ENCODE data around the gene MST1R.
A peak's percentile ranks its signal among the peaks of the same experiment; 100 is the strongest.
"Not testable (repeated sequence)": the region's sequence is repeated elsewhere in the genome, so short reads cannot be mapped to it uniquely, and the experiment has no call there.

The MST1R gene

GRCh38 chr3:49903451-49904424, at the start of gene MST1R:
Gene MST1R (minus strand): TSS chr3:49903873. CDS start chr3:49903609, 264 bp downstream.
- no peak within 1 kb of the TSS for H3K9ac ChIP-seq (ENCODE audit: low read depth, low read length)
- no peaks in the 10 kb centered on the region for H3K27me3 ChIP-seq (ENCODE audit: control insufficient read depth, insufficient read depth, low read length)

GRCh38 chr3:49952924-49953323, 49.3 kb upstream of the MST1R start:
- Histone ChIP-seq H3K27me3 (ENCODE audit: control insufficient read depth, insufficient read depth, low read length) (no peaks in the 10 kb centered on the region), H3K4me1 (ENCODE audit: control insufficient read depth, insufficient read depth, low read length) (no peaks in the 10 kb centered on the region), H3K9me3 (ENCODE audit: control insufficient read depth, insufficient read depth, low read length) (no peaks in the 10 kb centered on the region), H3K4me3 (ENCODE audit: low read depth, low read length) (no peak overlapping the region), H3K36me3 (ENCODE audit: control insufficient read depth, insufficient read depth, low read length) (no peaks in the 10 kb centered on the region), H3K9ac (ENCODE audit: low read depth, low read length) (no peak overlapping the region)

More at GRCh38 chr3:49903451-49904424, at the start of gene MST1R:
- Histone ChIP-seq H3K36me3 (ENCODE audit: control insufficient read depth, insufficient read depth, low read length) (no peaks in the 10 kb centered on the region), H3K4me3 (ENCODE audit: low read depth, low read length) (peak within 1 kb of the TSS; percentile 30), H3K9me3 (ENCODE audit: control insufficient read depth, insufficient read depth, low read length) (no peaks in the 10 kb centered on the region), H3K4me1 (ENCODE audit: control insufficient read depth, insufficient read depth, low read length) (peaks cover 11% of the 10 kb centered on the region)

- Histone ChIP-seq H3K27me3 (ENCODE audit: control insufficient read depth, insufficient read depth, low read length) (no peaks in the 10 kb centered on the region), H3K4me1 (ENCODE audit: control insufficient read depth, insufficient read depth, low read length) (no peaks in the 10 kb centered on the region), H3K36me3 (ENCODE audit: control insufficient read depth, insufficient read depth, low read length) (no peaks in the 10 kb centered on the region), H3K4me3 (ENCODE audit: low read depth, low read length) (no peak overlapping the region), H3K9ac (ENCODE audit: low read depth, low read length) (no peak overlapping the region), H3K9me3 (ENCODE audit: control insufficient read depth, insufficient read depth, low read length) (no peaks in the 10 kb centered on the region)
Observed at GRCh38 chr3:49942651-49943050, 39.0 kb upstream of the MST1R start.

GRCh38 chr3:49940667-49941249, 37.1 kb upstream of the MST1R start:
- no peaks in the 10 kb centered on the region for H3K4me1 ChIP-seq (ENCODE audit: control insufficient read depth, insufficient read depth, low read length)
- H3K4me3 ChIP-seq (ENCODE audit: low read depth, low read length): peak overlapping the region; percentile 91
- H3K9me3 ChIP-seq (ENCODE audit: control insufficient read depth, insufficient read depth, low read length): no peaks in the 10 kb centered on the region

GRCh38 chr3:49939858-49940666, 36.4 kb upstream of the MST1R start, which contains the start of gene RBM6:
Gene RBM6 (plus strand): TSS chr3:49940150. CDS start chr3:49962642, 22,492 bp downstream.
- Histone ChIP-seq H3K9me3 (ENCODE audit: control insufficient read depth, insufficient read depth, low read length) (no peaks in the 10 kb centered on the region), H3K4me3 (ENCODE audit: low read depth, low read length) (peak within 1 kb of the TSS; percentile 91), H3K27me3 (ENCODE audit: control insufficient read depth, insufficient read depth, low read length) (no peaks in the 10 kb centered on the region), H3K4me1 (ENCODE audit: control insufficient read depth, insufficient read depth, low read length) (no peaks in the 10 kb centered on the region), H3K36me3 (ENCODE audit: control insufficient read depth, insufficient read depth, low read length) (no peaks in the 10 kb centered on the region), H3K9ac (ENCODE audit: low read depth, low read length) (peak within 1 kb of the TSS; percentile 86)

More at GRCh38 chr3:49940667-49941249, 37.1 kb upstream of the MST1R start:
- peak overlapping the region; percentile 86 for H3K9ac ChIP-seq (ENCODE audit: low read depth, low read length)
- no peaks in the 10 kb centered on the region for H3K36me3 ChIP-seq (ENCODE audit: control insufficient read depth, insufficient read depth, low read length)
- no peaks in the 10 kb centered on the region for H3K27me3 ChIP-seq (ENCODE audit: control insufficient read depth, insufficient read depth, low read length)

- Histone ChIP-seq H3K9me3 (ENCODE audit: control insufficient read depth, insufficient read depth, low read length) (no peaks in the 10 kb centered on the region), H3K27me3 (ENCODE audit: control insufficient read depth, insufficient read depth, low read length) (no peaks in the 10 kb centered on the region)
Observed at GRCh38 chr3:49937090-49937489, 33.4 kb upstream of the MST1R start.

GRCh38 chr3:49932281-49932680, 28.6 kb upstream of the MST1R start:
- H3K4me1 ChIP-seq (ENCODE audit: control insufficient read depth, insufficient read depth, low read length): peaks cover 10% of the 10 kb centered on the region
- not testable (repeated sequence) for H3K9me3 ChIP-seq (ENCODE audit: control insufficient read depth, insufficient read depth, low read length); H3K9ac ChIP-seq (ENCODE audit: low read depth, low read length); H3K36me3 ChIP-seq (ENCODE audit: control insufficient read depth, insufficient read depth, low read length); H3K4me3 ChIP-seq (ENCODE audit: low read depth, low read length); H3K27me3 ChIP-seq (ENCODE audit: control insufficient read depth, insufficient read depth, low read length)

More at GRCh38 chr3:49937090-49937489, 33.4 kb upstream of the MST1R start:
- H3K36me3 ChIP-seq (ENCODE audit: control insufficient read depth, insufficient read depth, low read length): no peaks in the 10 kb centered on the region
- H3K4me1 ChIP-seq (ENCODE audit: control insufficient read depth, insufficient read depth, low read length): no peaks in the 10 kb centered on the region
- H3K9ac ChIP-seq (ENCODE audit: low read depth, low read length): no peak overlapping the region
- no peak overlapping the region for H3K4me3 ChIP-seq (ENCODE audit: low read depth, low read length)

GRCh38 chr3:49930922-49931321, 27.2 kb upstream of the MST1R start:
- no peak overlapping the region for H3K9ac ChIP-seq (ENCODE audit: low read depth, low read length)
- H3K4me1 ChIP-seq (ENCODE audit: control insufficient read depth, insufficient read depth, low read length): peaks cover 10% of the 10 kb centered on the region
- no peak overlapping the region for H3K4me3 ChIP-seq (ENCODE audit: low read depth, low read length)
- no peaks in the 10 kb centered on the region for H3K9me3 ChIP-seq (ENCODE audit: control insufficient read depth, insufficient read depth, low read length)
- H3K27me3 ChIP-seq (ENCODE audit: control insufficient read depth, insufficient read depth, low read length): no peaks in the 10 kb centered on the region
- H3K36me3 ChIP-seq (ENCODE audit: control insufficient read depth, insufficient read depth, low read length): no peaks in the 10 kb centered on the region

GRCh38 chr3:49930168-49930690, 26.6 kb upstream of the MST1R start:
- peaks cover 10% of the 10 kb centered on the region for H3K4me1 ChIP-seq (ENCODE audit: control insufficient read depth, insufficient read depth, low read length)
- no peaks in the 10 kb centered on the region for H3K9me3 ChIP-seq (ENCODE audit: control insufficient read depth, insufficient read depth, low read length)
- peak overlapping the region; percentile 79 for H3K4me3 ChIP-seq (ENCODE audit: low read depth, low read length)
- no peak overlapping the region for H3K9ac ChIP-seq (ENCODE audit: low read depth, low read length)
- H3K27me3 ChIP-seq (ENCODE audit: control insufficient read depth, insufficient read depth, low read length): no peaks in the 10 kb centered on the region
- H3K36me3 ChIP-seq (ENCODE audit: control insufficient read depth, insufficient read depth, low read length): no peaks in the 10 kb centered on the region

GRCh38 chr3:49929291-49930167, 25.9 kb upstream of the MST1R start, which contains the start of gene MON1A:
Gene MON1A (minus strand): TSS chr3:49929811. CDS start chr3:49913346, 16,465 bp downstream.
- H3K9ac ChIP-seq (ENCODE audit: low read depth, low read length): peak within 1 kb of the TSS; percentile 32
- no peaks in the 10 kb centered on the region for H3K36me3 ChIP-seq (ENCODE audit: control insufficient read depth, insufficient read depth, low read length)
- H3K4me1 ChIP-seq (ENCODE audit: control insufficient read depth, insufficient read depth, low read length): peaks cover 10% of the 10 kb centered on the region
- no peaks in the 10 kb centered on the region for H3K9me3 ChIP-seq (ENCODE audit: control insufficient read depth, insufficient read depth, low read length)
- no peaks in the 10 kb centered on the region for H3K27me3 ChIP-seq (ENCODE audit: control insufficient read depth, insufficient read depth, low read length)
- H3K4me3 ChIP-seq (ENCODE audit: low read depth, low read length): peak within 1 kb of the TSS; percentile 79

All from iPS-15b (cell line).